DND-41 (cell line): ENCODE data around the gene PXT1.

Experiments
- CTCF ChIP-seq: IDR thresholded peaks from 2 replicates; pipeline ENCODE4 v1.5.1; 2012; ENCODE audit warnings: borderline replicate concordance, low read length, moderate library complexity, mild to moderate bottlenecking; ENCODE audit not compliant: poor library complexity, severe bottlenecking; ENCODE audit errors: extremely low read depth
- EZH2 ChIP-seq: IDR thresholded peaks from 3 replicates; pipeline ENCODE4 v1.6.1; 2012; ENCODE audit warnings: borderline replicate concordance, low read depth, mild to moderate bottlenecking, moderate library complexity, low read length, inconsistent platforms; ENCODE audit not compliant: severe bottlenecking

- no peak for TF ChIP-seq CTCF
- no peak for TF ChIP-seq EZH2
These were observed 16.0 kb downstream of the PXT1 start for GRCh38 chr6:36426622-36427021.
